HG02970 (cell line): ENCODE results near the gene RSL24D1.
"Not testable (repeated sequence)": the region's sequence is repeated elsewhere in the genome, so short reads cannot be mapped to it uniquely, and the experiment has no call there.

ENCODE experiments used
- ATAC-seq: cut with Tn5 transposase; IDR thresholded peaks from one replicate; pipeline ENCODE4 v1.9.1; 2021; ENCODE audit warnings: mild to moderate bottlenecking, moderate library complexity, moderate number of reproducible peaks; ENCODE audit not compliant: unreplicated experiment, low FRiP score

RSL24D1 gene

DNA sequence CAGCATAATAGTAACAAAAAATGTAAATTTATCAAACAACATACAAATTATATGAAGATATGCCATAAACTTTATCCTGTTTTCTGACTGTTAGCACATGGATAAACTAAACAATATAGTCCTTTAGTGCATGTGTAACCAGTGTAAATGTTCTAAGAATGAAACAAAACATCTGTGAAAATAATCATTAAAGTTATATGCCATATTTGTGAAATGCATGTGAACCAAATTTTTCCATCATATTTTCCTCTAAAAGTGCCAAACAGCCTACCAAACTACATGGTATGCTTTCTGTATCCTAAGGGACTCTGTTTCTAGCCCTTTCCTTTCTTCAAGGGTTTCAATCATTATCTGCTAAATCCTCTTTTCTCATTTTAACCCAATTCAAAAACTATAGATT, 23.9 kb upstream of the RSL24D1 start:
- ATAC-seq: no peak

DNA sequence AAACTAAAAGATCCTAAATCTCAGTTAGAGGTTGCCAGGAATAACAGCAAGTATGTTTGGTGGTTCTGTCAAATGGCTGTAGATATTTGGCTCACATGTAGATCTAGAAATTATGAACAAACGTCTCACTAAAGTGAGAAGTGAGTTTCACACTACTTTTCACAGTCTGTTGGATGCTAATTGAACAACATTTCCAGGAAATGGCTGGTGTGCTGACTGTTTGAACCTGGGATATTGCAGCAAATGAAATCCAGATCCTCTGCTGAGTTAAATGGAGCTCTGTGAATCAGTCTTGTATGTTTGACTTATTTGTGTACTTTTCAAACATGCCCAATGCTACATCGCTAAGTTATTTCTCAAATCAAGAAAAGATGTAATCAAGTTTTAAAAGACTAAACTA, 21.3 kb upstream of the RSL24D1 start:
- no peak for ATAC-seq

DNA sequence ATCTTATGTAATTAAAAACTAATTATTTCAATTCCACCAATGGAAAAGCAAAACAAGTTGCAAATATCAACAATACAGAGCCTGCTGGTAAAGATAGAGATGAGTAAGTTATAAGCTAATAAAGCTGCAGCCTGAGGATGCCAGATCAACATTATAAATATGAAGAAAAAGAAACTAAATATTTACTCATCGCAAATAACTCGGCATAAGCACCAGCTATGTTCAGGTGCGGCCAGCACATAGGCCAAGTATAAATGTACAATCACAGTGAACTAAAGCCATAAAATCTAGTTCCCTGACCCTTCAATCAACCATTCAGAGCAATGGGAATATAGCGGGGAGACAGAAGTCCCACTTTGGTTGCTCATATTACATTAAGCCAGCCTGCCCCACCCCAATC, 7.7 kb upstream of the RSL24D1 start:
- no peak for ATAC-seq

- ATAC-seq: no peak
Measured at GRCh38 chr15:55202206-55202605, 5.5 kb upstream of the RSL24D1 start.

GRCh38 chr15:55198706-55199105, 2.0 kb upstream of the RSL24D1 start:
- ATAC-seq: no peak

- no peak for ATAC-seq
Measured at GRCh38 chr15:55197719-55198118, 978 bp upstream of the RSL24D1 start.

- no peak for ATAC-seq
Measured at GRCh38 chr15:55197362-55197705, 593 bp upstream of the RSL24D1 start.

- ATAC-seq: no peak
Measured at GRCh38 chr15:55195996-55196395, 745 bp downstream of the RSL24D1 start.

GRCh38 chr15:55194256-55194655, 2.5 kb downstream of the RSL24D1 start:
- no peak for ATAC-seq

DNA sequence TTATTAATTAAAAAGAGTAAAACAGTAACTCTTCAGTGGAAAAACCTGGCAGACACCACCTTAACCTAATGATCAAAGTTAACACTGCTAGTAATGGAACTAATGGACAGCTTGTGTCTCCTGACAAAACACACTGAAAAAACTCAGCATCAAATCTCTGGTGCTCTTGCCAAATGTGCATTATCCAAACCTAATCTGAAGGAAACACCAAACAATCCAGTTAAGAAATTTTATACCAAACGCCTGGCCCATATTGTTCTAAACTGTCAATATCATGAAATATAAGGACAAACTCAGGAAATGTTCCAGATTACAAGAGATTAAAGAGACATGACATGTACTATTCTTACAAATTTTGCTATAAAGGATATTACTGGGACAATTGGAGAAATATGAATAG, 10.4 kb downstream of the RSL24D1 start:
- ATAC-seq: no peak

GRCh38 chr15:55183679-55184078, 13.1 kb downstream of the RSL24D1 start:
- ATAC-seq: no peak

DNA sequence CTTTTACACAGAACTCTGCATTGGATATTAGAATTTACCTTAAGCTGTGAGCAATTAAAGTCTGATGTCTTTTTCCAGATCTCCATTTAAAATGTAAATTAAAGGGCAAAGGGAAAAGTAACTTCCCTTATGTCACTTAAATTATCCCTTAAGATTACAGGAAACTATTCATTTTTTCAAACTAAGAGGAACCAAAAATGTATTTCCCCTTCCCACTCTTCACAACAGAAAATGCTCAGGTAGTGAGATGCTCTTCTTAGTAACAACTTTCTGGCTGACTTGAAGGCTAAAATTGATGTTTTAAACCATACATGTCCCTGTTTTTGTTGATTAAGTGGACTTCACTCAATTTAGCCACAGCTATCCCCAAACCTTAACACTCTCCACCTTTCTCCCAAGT, 17.6 kb downstream of the RSL24D1 start:
- no peak for ATAC-seq

DNA sequence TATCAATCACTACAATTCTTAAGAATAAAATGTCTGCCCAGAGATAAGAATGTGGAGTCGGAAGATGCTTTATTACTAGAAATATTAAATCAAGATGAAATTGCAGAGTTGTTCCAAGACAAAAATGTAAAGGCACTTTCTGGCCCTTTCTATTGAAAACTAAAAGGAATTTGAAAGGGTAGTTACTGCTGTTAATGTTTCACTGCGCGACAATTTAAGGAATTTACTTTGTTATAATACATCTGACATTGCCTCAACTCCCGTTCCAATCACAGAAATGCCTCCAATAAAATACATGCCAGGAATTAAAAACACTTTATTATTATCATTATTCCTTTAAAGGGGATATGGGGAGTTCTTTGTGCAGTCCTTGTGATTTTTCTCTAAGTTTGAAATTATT, 26.4 kb downstream of the RSL24D1 start:
- no peak for ATAC-seq

GRCh38 chr15:55168350-55168974, 28.3 kb downstream of the RSL24D1 start:
- ATAC-seq: no peak

GRCh38 chr15:55164284-55164683, 32.5 kb downstream of the RSL24D1 start:
- no peak for ATAC-seq

DNA sequence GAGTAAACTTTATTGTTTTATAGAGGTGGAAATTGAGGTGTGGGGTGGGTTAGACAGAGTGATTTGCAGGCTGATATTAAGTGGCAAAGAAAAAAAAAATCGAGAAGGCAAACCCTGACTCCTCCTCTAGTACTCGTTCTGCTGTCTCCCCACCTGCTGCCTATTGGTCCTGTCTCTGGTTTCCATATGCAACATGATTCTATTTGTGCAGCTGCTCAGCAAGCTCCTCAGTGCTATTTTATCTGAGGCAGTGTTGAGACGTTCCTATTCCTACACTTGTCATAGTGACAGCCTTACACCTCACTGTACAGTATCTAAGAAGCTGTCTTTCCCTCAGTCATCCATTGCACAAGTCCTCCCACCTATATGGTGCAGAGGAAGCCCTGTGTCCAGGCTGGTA, 45.1 kb downstream of the RSL24D1 start:
- ATAC-seq: no peak

- ATAC-seq: not testable (repeated sequence)
Measured at GRCh38 chr15:55143132-55143531, 53.6 kb downstream of the RSL24D1 start.

DNA sequence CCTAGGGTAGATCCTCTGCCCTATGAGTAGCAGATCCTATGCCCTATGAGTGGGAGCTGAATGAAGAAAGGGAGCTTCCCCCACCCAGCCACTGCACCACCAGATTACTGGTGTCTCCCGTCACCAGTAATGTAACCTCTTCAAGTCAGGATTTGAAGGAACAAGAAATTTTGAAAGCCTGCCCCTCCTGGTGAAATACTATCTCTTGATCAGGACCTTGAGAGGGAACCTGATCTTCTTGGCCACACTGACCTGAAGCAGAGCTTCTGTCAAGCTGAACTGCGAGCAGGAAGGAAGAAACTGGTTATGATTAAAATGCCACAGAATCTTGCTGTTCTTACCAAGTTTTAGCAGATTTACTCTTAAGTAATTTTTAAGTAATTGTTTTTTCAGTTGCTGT, 62.8 kb downstream of the RSL24D1 start:
- ATAC-seq: no peak

- no peak for ATAC-seq
Measured at GRCh38 chr15:55132672-55133071, 64.1 kb downstream of the RSL24D1 start.
